OCI-LY3 (cell line): ENCODE measurements around the gene SPAAR.

Experiments used
- H2AFZ ChIP-seq: fragments of 200-600, 300-600 bp; shearing (Covaris generic); 2 replicates; pipeline ENCODE4 v1.6.0; 2014; ENCODE audit warnings: antibody characterized with exemption, low read depth, low read length
- H3K27ac ChIP-seq: fragments of 200-600, 300-600 bp; sonication (generic); 2 replicates; pipeline ENCODE4 v1.5.1; 2014; ENCODE audit warnings: mild to moderate bottlenecking, low read length, moderate library complexity, mixed read lengths
- H3K27me3 ChIP-seq: fragments of 200-600, 300-600 bp; sonication (generic); 2 replicates; pipeline ENCODE4 v1.6.1; 2014; ENCODE audit warnings: low read depth, low read length, mixed read lengths
- H3K36me3 ChIP-seq: fragments of 200-600, 300-600 bp; sonication (generic); replicated peaks from 2 replicates; pipeline ENCODE3; 2014; ENCODE audit warnings: low read depth, low read length, mixed read lengths
- H3K4me1 ChIP-seq: fragments of 300-600, 200-600 bp; sonication (generic); 2 replicates; pipeline ENCODE4 v1.6.1; 2014; ENCODE audit warnings: low read length, mixed read lengths
- H3K4me2 ChIP-seq: fragments of 200-600, 300-600 bp; sonication (generic); 2 replicates; pipeline ENCODE4 v1.6.1; 2014; ENCODE audit warnings: low read length, mixed read lengths
- H3K4me3 ChIP-seq: fragments of 300-600, 200-600 bp; sonication (generic); 2 replicates; pipeline ENCODE4 v1.5.1; 2014; ENCODE audit warnings: antibody characterized with exemption, mild to moderate bottlenecking, low read length, moderate library complexity
- H3K79me2 ChIP-seq: fragments of 300-600, 200-600 bp; shearing (Covaris generic); 2 replicates; pipeline ENCODE4 v1.6.1; 2014; ENCODE audit warnings: mild to moderate bottlenecking, low read length, mixed read lengths
- H3K9ac ChIP-seq: fragments of 300-600, 200-600 bp; shearing (Covaris generic); 2 replicates; pipeline ENCODE4 v1.6.0; 2014; ENCODE audit warnings: mild to moderate bottlenecking, low read length, moderate library complexity
- H3K9me3 ChIP-seq: fragments of 200-600, 300-600 bp; shearing (Covaris generic); 2 replicates; pipeline ENCODE4 v1.6.1; 2014; ENCODE audit warnings: low read length, mixed read lengths; ENCODE audit not compliant: insufficient read depth
- H4K20me1 ChIP-seq: fragments of 200-600, 300-600 bp; sonication (generic); 2 replicates; pipeline ENCODE4 v1.6.1; 2016; ENCODE audit warnings: low read length, mixed read lengths; ENCODE audit not compliant: insufficient read depth
- EZH2phosphoT487 ChIP-seq: fragments of 200-600 bp; shearing (Covaris generic); IDR thresholded peaks from 2 replicates; pipeline ENCODE4 v1.6.1; 2018; ENCODE audit warnings: antibody characterized with exemption, mixed run types, low read depth
- TF ChIP-seq, protein P1 (sequence below): fragments of 200-600, 300-600 bp; sonication (generic); IDR thresholded peaks from 2 replicates; pipeline ENCODE4 v1.5.1; 2014; ENCODE audit warnings: antibody characterized with exemption, low read length, low read depth

SPAAR gene

DNA sequence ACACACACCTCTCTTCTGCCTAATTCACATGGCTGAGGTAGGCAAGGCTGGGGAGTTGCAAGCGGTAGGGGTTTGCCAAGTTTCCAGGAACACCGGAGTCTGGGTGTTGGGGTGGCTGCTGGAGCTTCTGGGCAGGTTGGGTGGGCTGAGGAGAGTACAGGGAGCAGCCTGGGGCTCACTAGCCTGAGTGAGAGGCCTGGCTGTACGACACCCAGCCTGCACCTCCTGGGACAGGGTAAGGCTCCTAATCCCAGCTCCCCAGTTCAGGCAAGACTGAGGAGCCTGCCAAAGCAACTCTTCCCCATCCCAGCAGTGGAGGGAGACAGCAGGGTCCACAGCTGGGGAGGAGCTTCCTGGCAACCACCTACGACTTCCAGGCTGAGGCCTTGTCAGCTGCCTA is 8.0 kb downstream of the SPAAR start:
- Histone ChIP-seq H3K4me1 (no peaks in the 10 kb centered on the region), H2AFZ (no peak overlapping the region), H3K9me3 (no peaks in the 10 kb centered on the region), H3K4me3 (no peak overlapping the region), H3K79me2 (no peaks in the 10 kb centered on the region), H3K27ac (no peak overlapping the region), H3K4me2 (no peak overlapping the region), H3K36me3 (no peaks in the 10 kb centered on the region), H3K9ac (no peak overlapping the region), H3K27me3 (peaks cover 7% of the 10 kb centered on the region), H4K20me1 (no peaks in the 10 kb centered on the region)
- TF ChIP-seq EZH2phosphoT487 = no peak
- TF ChIP-seq, protein P1, sequence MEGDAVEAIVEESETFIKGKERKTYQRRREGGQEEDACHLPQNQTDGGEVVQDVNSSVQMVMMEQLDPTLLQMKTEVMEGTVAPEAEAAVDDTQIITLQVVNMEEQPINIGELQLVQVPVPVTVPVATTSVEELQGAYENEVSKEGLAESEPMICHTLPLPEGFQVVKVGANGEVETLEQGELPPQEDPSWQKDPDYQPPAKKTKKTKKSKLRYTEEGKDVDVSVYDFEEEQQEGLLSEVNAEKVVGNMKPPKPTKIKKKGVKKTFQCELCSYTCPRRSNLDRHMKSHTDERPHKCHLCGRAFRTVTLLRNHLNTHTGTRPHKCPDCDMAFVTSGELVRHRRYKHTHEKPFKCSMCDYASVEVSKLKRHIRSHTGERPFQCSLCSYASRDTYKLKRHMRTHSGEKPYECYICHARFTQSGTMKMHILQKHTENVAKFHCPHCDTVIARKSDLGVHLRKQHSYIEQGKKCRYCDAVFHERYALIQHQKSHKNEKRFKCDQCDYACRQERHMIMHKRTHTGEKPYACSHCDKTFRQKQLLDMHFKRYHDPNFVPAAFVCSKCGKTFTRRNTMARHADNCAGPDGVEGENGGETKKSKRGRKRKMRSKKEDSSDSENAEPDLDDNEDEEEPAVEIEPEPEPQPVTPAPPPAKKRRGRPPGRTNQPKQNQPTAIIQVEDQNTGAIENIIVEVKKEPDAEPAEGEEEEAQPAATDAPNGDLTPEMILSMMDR = no peak

DNA sequence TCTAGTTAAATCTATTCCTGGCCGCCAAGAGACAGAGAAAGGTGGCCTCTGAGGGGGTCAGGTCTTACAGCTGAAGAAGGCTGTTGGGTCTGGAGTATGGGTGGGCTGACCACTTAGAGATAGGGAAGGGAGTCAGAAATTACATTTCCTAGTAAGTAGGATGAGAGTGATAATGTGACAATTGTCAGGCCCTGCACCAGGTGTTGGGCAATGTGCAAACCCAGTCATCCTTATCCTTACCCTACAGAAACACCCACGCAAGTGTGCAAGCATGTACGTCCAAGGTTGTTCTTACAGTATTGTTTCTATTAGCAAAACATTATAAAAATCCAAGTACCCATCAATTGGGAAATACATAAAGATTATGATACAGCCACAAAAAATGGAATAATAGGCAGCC is 9.5 kb downstream of the SPAAR start:
- no peak overlapping the region for H2AFZ ChIP-seq
- no peak for TF ChIP-seq EZH2phosphoT487
- TF ChIP-seq, protein P1 = no peak
- H3K4me2 ChIP-seq = no peak overlapping the region
- no peaks in the 10 kb centered on the region for H3K36me3 ChIP-seq
- no peak overlapping the region for H3K4me3 ChIP-seq
- H3K9ac ChIP-seq = no peak overlapping the region
- H3K27me3 ChIP-seq = peaks cover 16% of the 10 kb centered on the region
- no peaks in the 10 kb centered on the region for H3K9me3 ChIP-seq
- H3K4me1 ChIP-seq = no peaks in the 10 kb centered on the region
- no peak overlapping the region for H3K27ac ChIP-seq
- no peaks in the 10 kb centered on the region for H3K79me2 ChIP-seq
- no peaks in the 10 kb centered on the region for H4K20me1 ChIP-seq

DNA sequence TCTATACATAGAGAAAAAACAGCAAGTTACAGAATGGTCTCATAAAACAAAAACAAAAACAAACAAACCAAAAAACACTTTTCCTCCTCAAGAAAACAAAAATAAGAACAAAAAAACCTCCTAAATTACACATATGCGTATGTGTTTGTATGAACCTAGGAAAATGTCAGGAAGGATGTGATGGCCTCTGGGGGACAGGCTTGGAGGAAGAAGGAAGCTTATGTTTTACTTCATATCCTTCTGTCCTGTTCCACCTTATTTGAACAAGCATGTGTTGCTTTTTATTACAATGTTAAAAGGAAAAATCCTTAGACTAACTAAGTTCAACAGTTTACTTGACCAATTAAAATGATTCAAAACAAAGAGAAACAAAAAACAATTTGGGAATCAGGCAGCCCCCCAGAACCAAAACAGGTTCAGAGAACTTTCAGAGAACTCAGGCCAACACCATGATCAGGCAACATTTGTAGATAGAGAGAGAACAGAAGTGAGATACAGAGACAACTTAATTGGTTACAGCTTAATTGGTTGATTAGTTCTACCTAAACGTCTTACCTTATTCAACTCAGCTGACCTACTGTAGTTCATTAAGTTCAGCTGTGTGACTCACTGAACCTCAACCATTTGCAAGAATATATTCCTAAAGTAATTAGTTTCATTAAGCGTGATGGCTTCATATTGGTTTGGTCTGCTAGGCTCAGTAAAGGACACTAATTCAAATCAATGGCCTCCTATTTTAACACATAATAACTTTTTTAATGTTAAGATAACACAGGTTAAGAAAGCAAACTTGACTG is 10.1 kb downstream of the SPAAR start:
- no peak overlapping the region for H3K9ac ChIP-seq
- no peaks in the 10 kb centered on the region for H3K4me1 ChIP-seq
- H3K27me3 ChIP-seq = peaks cover 19% of the 10 kb centered on the region
- H3K4me3 ChIP-seq = no peak overlapping the region
- no peaks in the 10 kb centered on the region for H3K79me2 ChIP-seq
- H3K4me2 ChIP-seq = no peak overlapping the region
- no peaks in the 10 kb centered on the region for H3K36me3 ChIP-seq
- no peak overlapping the region for H2AFZ ChIP-seq
- no peaks in the 10 kb centered on the region for H4K20me1 ChIP-seq
- H3K27ac ChIP-seq = no peak overlapping the region
- H3K9me3 ChIP-seq = no peaks in the 10 kb centered on the region
- TF ChIP-seq EZH2phosphoT487 = no peak
- TF ChIP-seq, protein P1 = no peak

DNA sequence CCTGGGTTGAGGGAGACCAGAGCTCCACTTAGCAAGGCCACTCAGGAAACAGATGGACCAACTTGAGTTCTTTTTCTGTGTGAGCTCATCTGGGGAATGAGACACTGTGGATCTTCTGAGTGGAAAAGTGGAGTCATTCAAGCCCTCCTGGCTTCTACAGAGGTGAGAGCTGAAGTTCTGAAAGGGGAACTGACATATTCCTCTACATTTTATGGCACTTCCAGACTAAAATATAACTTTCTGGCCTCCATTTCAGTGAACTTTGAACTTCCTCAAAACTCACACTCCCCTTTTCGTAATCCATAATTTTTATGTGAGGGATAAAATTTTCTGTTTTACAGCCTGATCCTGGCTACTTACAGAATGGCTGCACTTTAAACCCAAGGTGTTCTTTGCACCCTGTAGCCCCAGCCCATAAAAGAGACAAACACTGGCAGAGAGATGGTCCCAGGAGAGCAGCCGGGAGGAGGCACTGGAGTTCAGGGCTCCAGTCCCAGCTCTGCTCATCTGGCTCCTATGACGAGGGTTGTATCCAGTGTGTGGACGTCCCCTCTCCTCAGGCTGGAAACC is 10.8 kb downstream of the SPAAR start:
- TF ChIP-seq, protein P1 = no peak
- TF ChIP-seq EZH2phosphoT487 = no peak
- no peak overlapping the region for H3K27ac ChIP-seq
- no peaks in the 10 kb centered on the region for H3K79me2 ChIP-seq
- H3K9me3 ChIP-seq = no peaks in the 10 kb centered on the region
- no peaks in the 10 kb centered on the region for H3K4me1 ChIP-seq
- no peak overlapping the region for H3K4me3 ChIP-seq
- H2AFZ ChIP-seq = no peak overlapping the region
- H3K36me3 ChIP-seq = no peaks in the 10 kb centered on the region
- H3K27me3 ChIP-seq = peaks cover 19% of the 10 kb centered on the region
- H3K4me2 ChIP-seq = no peak overlapping the region
- H4K20me1 ChIP-seq = no peaks in the 10 kb centered on the region
- H3K9ac ChIP-seq = no peak overlapping the region
